HL-60 (cell line): ENCODE data around the gene PLEKHA8.

Source experiments
- POLR2AphosphoS5 ChIP-seq: IDR thresholded peaks from 2 replicates; pipeline ENCODE4 v1.6.1; 2012; ENCODE audit warnings: low read depth
- TF ChIP-seq, protein P1 (sequence below): IDR thresholded peaks from one replicate; pipeline ENCODE4 v1.5.1; 2011; ENCODE audit warnings: low read length, control low read depth, inconsistent platforms; ENCODE audit not compliant: insufficient read depth

DNA sequence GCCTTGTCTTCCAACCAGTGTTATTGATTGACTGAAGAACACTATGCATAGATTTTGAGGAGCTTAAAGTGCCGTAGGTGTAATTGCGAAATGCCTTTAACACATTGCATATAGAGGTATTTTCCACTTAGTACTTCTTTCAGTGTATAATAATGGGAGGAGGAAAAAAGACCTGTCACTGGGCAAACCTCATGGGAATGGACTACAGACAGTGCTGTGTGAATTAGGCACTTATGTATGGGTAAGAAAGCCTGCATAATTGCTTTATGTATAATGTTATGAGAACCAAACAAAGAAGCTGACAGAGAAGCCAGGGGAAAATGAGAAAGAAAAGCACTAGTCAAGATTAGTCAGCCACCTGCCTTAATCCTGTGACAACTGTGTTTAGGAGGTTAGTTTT is 26.2 kb upstream of the PLEKHA8 start:
- TF ChIP-seq, protein P1, sequence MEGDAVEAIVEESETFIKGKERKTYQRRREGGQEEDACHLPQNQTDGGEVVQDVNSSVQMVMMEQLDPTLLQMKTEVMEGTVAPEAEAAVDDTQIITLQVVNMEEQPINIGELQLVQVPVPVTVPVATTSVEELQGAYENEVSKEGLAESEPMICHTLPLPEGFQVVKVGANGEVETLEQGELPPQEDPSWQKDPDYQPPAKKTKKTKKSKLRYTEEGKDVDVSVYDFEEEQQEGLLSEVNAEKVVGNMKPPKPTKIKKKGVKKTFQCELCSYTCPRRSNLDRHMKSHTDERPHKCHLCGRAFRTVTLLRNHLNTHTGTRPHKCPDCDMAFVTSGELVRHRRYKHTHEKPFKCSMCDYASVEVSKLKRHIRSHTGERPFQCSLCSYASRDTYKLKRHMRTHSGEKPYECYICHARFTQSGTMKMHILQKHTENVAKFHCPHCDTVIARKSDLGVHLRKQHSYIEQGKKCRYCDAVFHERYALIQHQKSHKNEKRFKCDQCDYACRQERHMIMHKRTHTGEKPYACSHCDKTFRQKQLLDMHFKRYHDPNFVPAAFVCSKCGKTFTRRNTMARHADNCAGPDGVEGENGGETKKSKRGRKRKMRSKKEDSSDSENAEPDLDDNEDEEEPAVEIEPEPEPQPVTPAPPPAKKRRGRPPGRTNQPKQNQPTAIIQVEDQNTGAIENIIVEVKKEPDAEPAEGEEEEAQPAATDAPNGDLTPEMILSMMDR = no peak
- TF ChIP-seq POLR2AphosphoS5 = no peak
